PC-3 (cell line): ENCODE measurements around the gene SYT13. TPM values are rescaled to one million over a fixed set of nuclear protein-coding genes. Genes with fewer than 3 reads are reported as not detected.

Source experiments
- ATAC-seq: fragments of 200-7000 bp; cut with Tn5 transposase; 2 replicates; pipeline ENCODE4 v1.9.1; 2020; ENCODE audit warnings: mild to moderate bottlenecking, moderate library complexity
- BruUV-seq: library from RNA; stranded (reverse); fragments of 400-500 nt; replicated peaks from 2 replicates; lab custom pipeline; 2021; lab: Mats Ljungman, UMichigan
- CTCF ChIA-PET: fragments of 300-600 bp; sonication (Branson Sonifier 250); formaldehyde crosslinking; loops from one replicate; lab custom pipeline; 2022; ENCODE audit warnings: antibody characterized with exemption; lab: Charles Lee
- POLR2A ChIA-PET: fragments of 300-600 bp; sonication (Branson Sonifier 250); formaldehyde crosslinking; loops from one replicate; lab custom pipeline; 2022; ENCODE audit warnings: antibody characterized with exemption; ENCODE audit not compliant: unreplicated experiment; lab: Charles Lee
- DNase-seq: peaks from one replicate; pipeline ENCODE4 v3.0.0-alpha.2; 2015
- H2AFZ ChIP-seq: fragments of 300-600 bp; sonication (generic); 2 replicates; pipeline ENCODE4 v1.6.0; 2016; ENCODE audit warnings: antibody characterized with exemption, low read length
- H3F3A ChIP-seq: fragments of 300-600 bp; sonication (generic); one replicate; pipeline ENCODE4 v1.6.0; 2017; ENCODE audit warnings: antibody characterized with exemption, low read length, control low read depth, mild to moderate bottlenecking; ENCODE audit not compliant: unreplicated experiment
- H3K27ac ChIP-seq: fragments of 300-600 bp; sonication (generic); 2 replicates; pipeline ENCODE4 v1.5.1; 2016; ENCODE audit warnings: mild to moderate bottlenecking, low read length
- H3K27me3 ChIP-seq: fragments of 300-600 bp; sonication (generic); 2 replicates; pipeline ENCODE4 v1.6.1; 2016; ENCODE audit warnings: low read length, mixed read lengths
- H3K36me3 ChIP-seq: fragments of 300-600 bp; sonication (generic); 2 replicates; pipeline ENCODE4 v1.6.1; 2016; ENCODE audit warnings: low read depth, mixed run types, low read length, mixed read lengths
- H3K4me1 ChIP-seq: fragments of 300-600 bp; sonication (generic); 2 replicates; pipeline ENCODE4 v1.5.1; 2016; ENCODE audit warnings: low read length; ENCODE audit not compliant: insufficient read depth
- H3K4me2 ChIP-seq: fragments of 300-600 bp; sonication (generic); 2 replicates; pipeline ENCODE4 v1.6.0; 2016; ENCODE audit warnings: low read length
- H3K4me3 ChIP-seq: fragments of 300-600 bp; sonication (generic); 2 replicates; pipeline ENCODE4 v1.5.1; 2016; ENCODE audit warnings: mild to moderate bottlenecking, low read length, mixed read lengths
- H3K79me2 ChIP-seq: fragments of 300-600 bp; sonication (generic); 2 replicates; pipeline ENCODE4 v1.6.1; 2017; ENCODE audit warnings: low read length, mixed read lengths
- H3K9ac ChIP-seq: fragments of 300-600 bp; sonication (generic); 2 replicates; pipeline ENCODE4 v1.6.0; 2016; ENCODE audit warnings: mild to moderate bottlenecking, low read length
- H3K9me2 ChIP-seq: fragments of 300-600 bp; sonication (generic); replicated peaks from 2 replicates; pipeline ENCODE4 v1.6.1; 2016; ENCODE audit warnings: mixed run types, low read length, mixed read lengths
- H3K9me3 ChIP-seq: fragments of 300-600 bp; sonication (generic); 2 replicates; pipeline ENCODE4 v1.6.1; 2016; ENCODE audit warnings: low read length, mixed read lengths
- H4K20me1 ChIP-seq: fragments of 300-600 bp; sonication (generic); 2 replicates; pipeline ENCODE4 v1.6.1; 2016; ENCODE audit warnings: low read length, mixed read lengths
- EZH2 ChIP-seq: fragments of 300-600 bp; sonication (generic); IDR thresholded peaks from one replicate; pipeline ENCODE4 v1.6.1; 2017; ENCODE audit warnings: antibody characterized with exemption, mild to moderate bottlenecking, low read length; ENCODE audit not compliant: unreplicated experiment
- EZH2phosphoT487 ChIP-seq: fragments of 300-600 bp; sonication (generic); IDR thresholded peaks from 2 replicates; pipeline ENCODE4 v1.6.1; 2018; ENCODE audit warnings: mild to moderate bottlenecking, antibody characterized with exemption, low read length, borderline replicate concordance
- intact Hi-C: fragments of 100-400 bp; cut with micrococcal nuclease; formaldehyde crosslinking; loops from 2 replicates; pipeline ENCODE4 v1.9.0; 2023
- total RNA-seq: library from RNA; depleted of rRNA; stranded (reverse); fragments of >200 nt; gene quantifications from 2 replicates; pipeline ENCODE4 v1.2.3, GENCODE V29; 2014
- TF ChIP-seq, protein P1 (sequence below): fragments of 300-600 bp; sonication (generic); conservative IDR thresholded peaks from 2 replicates; pipeline ENCODE4 v1.5.1; 2017; ENCODE audit warnings: antibody characterized with exemption, low read depth, mild to moderate bottlenecking, low read length

Gene SYT13
- total RNA-seq, 1 experiment from 2014 or later = not detected

DNA sequence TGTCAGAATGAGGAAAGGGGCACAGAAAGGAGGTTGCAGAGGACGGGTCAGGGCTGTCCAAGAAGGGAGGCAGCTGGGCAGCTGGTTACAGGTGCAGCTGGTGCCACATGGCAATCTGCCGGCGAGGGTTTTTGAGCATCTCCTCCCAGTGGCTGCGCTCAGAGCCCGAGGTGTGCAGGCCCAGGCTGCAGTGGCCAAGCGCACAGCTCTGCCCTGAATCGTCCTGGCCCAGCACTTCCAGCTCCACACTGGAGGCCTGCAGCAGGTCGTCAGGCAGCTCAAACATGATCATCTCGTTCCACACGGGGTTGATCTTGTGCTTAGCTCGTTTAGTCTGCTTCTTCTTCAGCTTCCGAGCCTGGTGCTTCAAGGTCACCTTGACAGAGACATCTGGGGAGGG is 42.2 kb downstream of the SYT13 start:
- H3K9me3 ChIP-seq = no peaks in the 10 kb centered on the region
- 0 out of 2 replicates have a peak, but pooled peaks cover 4% of the 10 kb centered on the region for H3K27me3 ChIP-seq
- BruUV-seq = no TSS peak
- H3K79me2 ChIP-seq = no peaks in the 10 kb centered on the region
- DNase-seq (no peak), ATAC-seq (no peak)
- no peaks in the 10 kb centered on the region for H3K36me3 ChIP-seq
- H4K20me1 ChIP-seq = no peaks in the 10 kb centered on the region
- intact Hi-C loops = no loop called here
- no peak overlapping the region for H2AFZ ChIP-seq
- ChIA-PET POLR2A (no interaction called here), CTCF (no interaction called here)
- no peak overlapping the region for H3K9ac ChIP-seq
- no peak overlapping the region for H3K4me2 ChIP-seq
- no peaks in the 10 kb centered on the region for H3K9me2 ChIP-seq
- no peaks in the 10 kb centered on the region for H3F3A ChIP-seq
- no peaks in the 10 kb centered on the region for H3K4me1 ChIP-seq
- no peak overlapping the region for H3K27ac ChIP-seq
- TF ChIP-seq EZH2 = no peak
- TF ChIP-seq, protein P1, sequence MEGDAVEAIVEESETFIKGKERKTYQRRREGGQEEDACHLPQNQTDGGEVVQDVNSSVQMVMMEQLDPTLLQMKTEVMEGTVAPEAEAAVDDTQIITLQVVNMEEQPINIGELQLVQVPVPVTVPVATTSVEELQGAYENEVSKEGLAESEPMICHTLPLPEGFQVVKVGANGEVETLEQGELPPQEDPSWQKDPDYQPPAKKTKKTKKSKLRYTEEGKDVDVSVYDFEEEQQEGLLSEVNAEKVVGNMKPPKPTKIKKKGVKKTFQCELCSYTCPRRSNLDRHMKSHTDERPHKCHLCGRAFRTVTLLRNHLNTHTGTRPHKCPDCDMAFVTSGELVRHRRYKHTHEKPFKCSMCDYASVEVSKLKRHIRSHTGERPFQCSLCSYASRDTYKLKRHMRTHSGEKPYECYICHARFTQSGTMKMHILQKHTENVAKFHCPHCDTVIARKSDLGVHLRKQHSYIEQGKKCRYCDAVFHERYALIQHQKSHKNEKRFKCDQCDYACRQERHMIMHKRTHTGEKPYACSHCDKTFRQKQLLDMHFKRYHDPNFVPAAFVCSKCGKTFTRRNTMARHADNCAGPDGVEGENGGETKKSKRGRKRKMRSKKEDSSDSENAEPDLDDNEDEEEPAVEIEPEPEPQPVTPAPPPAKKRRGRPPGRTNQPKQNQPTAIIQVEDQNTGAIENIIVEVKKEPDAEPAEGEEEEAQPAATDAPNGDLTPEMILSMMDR = no peak
- no peak for TF ChIP-seq EZH2phosphoT487
- no peak overlapping the region for H3K4me3 ChIP-seq

DNA sequence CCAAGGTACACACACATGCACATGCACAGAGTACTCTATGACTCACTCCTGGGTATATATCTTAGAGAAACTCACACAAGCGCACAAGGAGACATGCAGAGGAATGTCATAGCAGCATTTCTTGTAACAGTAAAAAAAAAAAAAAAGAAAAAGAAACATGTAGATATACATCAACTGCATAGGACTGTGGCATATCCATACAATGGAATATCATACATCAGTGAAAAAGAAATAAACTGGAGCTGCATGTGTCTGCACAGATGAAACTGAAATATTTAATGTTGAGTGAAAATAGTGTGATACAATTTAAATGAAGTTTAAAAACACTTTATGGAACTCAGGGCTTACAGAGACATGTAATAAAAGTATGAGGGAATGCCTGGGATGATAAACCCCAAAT is 46.4 kb downstream of the SYT13 start:
- H3K27ac ChIP-seq = no peak overlapping the region
- no peaks in the 10 kb centered on the region for H3K79me2 ChIP-seq
- H3K9me2 ChIP-seq = no peaks in the 10 kb centered on the region
- H3F3A ChIP-seq = no peaks in the 10 kb centered on the region
- BruUV-seq = no TSS peak
- H3K9me3 ChIP-seq = no peaks in the 10 kb centered on the region
- no peaks in the 10 kb centered on the region for H3K4me1 ChIP-seq
- ATAC-seq (no peak), DNase-seq (no peak)
- CTCF ChIA-PET = no interaction called here
- H4K20me1 ChIP-seq = no peaks in the 10 kb centered on the region
- H3K4me2 ChIP-seq = no peak overlapping the region
- TF ChIP-seq, protein P1 = no peak
- no peak for TF ChIP-seq EZH2
- TF ChIP-seq EZH2phosphoT487 = no peak
- H3K4me3 ChIP-seq = no peak overlapping the region
- H3K36me3 ChIP-seq = no peaks in the 10 kb centered on the region
- H2AFZ ChIP-seq = no peak overlapping the region
- H3K27me3 ChIP-seq = peaks cover 15% of the 10 kb centered on the region; the same call in 1 of the 2 replicates
- intact Hi-C loops = no loop called here
- POLR2A ChIA-PET = no interaction called here
- H3K9ac ChIP-seq = no peak overlapping the region

DNA sequence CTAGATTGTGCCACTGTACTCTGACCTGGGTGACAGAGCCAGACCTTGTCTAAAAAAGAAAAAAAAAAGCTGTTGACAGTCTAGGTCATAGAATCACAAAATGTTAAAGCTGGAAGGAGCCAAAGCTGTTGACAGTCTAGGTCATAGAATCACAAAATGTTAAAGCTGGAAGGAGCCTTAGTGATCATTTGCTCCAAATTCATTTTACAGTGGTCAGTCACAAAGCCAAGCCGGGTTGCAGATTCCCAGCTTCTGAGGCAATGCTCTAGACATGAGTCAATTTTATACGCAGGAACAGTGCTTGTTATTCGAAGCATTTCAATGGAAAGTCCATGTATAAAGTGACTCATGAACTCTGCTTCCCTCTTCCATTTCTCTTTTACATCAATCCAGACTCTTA is 47.4 kb downstream of the SYT13 start:
- no peaks in the 10 kb centered on the region for H3F3A ChIP-seq
- H3K4me2 ChIP-seq = no peak overlapping the region
- H3K79me2 ChIP-seq = no peaks in the 10 kb centered on the region
- POLR2A ChIA-PET = no interaction called here
- ATAC-seq (no peak), DNase-seq (peak; percentile 7)
- H3K4me3 ChIP-seq = no peak overlapping the region
- H3K4me1 ChIP-seq = no peaks in the 10 kb centered on the region
- TF ChIP-seq, protein P1 = no peak
- TF ChIP-seq EZH2phosphoT487 (no peak), EZH2 (no peak)
- CTCF ChIA-PET = no interaction called here
- no peak overlapping the region for H2AFZ ChIP-seq
- H3K36me3 ChIP-seq = no peaks in the 10 kb centered on the region
- H4K20me1 ChIP-seq = no peaks in the 10 kb centered on the region
- H3K9ac ChIP-seq = no peak overlapping the region
- no peak overlapping the region for H3K27ac ChIP-seq
- peaks cover 15% of the 10 kb centered on the region; the same call in 1 of the 2 replicates for H3K27me3 ChIP-seq
- no TSS peak for BruUV-seq
- H3K9me3 ChIP-seq = no peaks in the 10 kb centered on the region
- intact Hi-C loops = no loop called here
- no peaks in the 10 kb centered on the region for H3K9me2 ChIP-seq
